ENCODE measurements around the gene ADARB2. TPM values are rescaled to one million over a fixed set of nuclear protein-coding genes. Genes with fewer than 3 reads are reported as not detected.

ADARB2 gene
- total and polyA plus RNA-seq, 8 donors, result 0.41 to 0.92 (median 0.76) TPM

- Histone ChIP-seq H3K9me3 (no peaks in the 10 kb centered on the region), H3K4me3 (no peak overlapping the region), H3K36me3 (no peaks in the 10 kb centered on the region), H3K27ac (no peak overlapping the region), H3K4me1 (no peaks in the 10 kb centered on the region), H3K27me3 (peaks cover 5 to 56% of the 10 kb centered on the region in 2 donors)
- intact Hi-C loops (cut with DNase I), result no loop called here
- no peak for DNase-seq
- TF ChIP-seq CTCF (IDR thresholded peaks at IDR 0.05), result no peak
- ATAC-seq, result no peak
Measured at GRCh38 chr10:1382711-1383110, 354.6 kb downstream of the ADARB2 start.

- H3K36me3 ChIP-seq, result no peaks in the 10 kb centered on the region
- H3K27ac ChIP-seq, result no peak overlapping the region
- peaks cover 5 to 61% of the 10 kb centered on the region in 2 donors for H3K27me3 ChIP-seq
- H3K9me3 ChIP-seq, result no peaks in the 10 kb centered on the region
- no peak for ATAC-seq
- DNase-seq, result no peak
- H3K4me3 ChIP-seq, result no peak overlapping the region
- no peaks in the 10 kb centered on the region for H3K4me1 ChIP-seq
- TF ChIP-seq CTCF (IDR thresholded peaks at IDR 0.05), result no peak
- intact Hi-C loops (cut with DNase I), result no loop called here
Measured at GRCh38 chr10:1381339-1381738, 356.0 kb downstream of the ADARB2 start.

- DNase-seq, result no peak
- peaks cover 5 to 68% of the 10 kb centered on the region in 2 donors for H3K27me3 ChIP-seq
- no peak for TF ChIP-seq CTCF (IDR thresholded peaks at IDR 0.05)
- ATAC-seq, result no peak
- H3K9me3 ChIP-seq, result no peaks in the 10 kb centered on the region
- intact Hi-C loops (cut with DNase I), result no loop called here
- H3K4me1 ChIP-seq, result no peaks in the 10 kb centered on the region
- no peak overlapping the region for H3K4me3 ChIP-seq
- no peak overlapping the region for H3K27ac ChIP-seq
- no peaks in the 10 kb centered on the region for H3K36me3 ChIP-seq
Measured at GRCh38 chr10:1380088-1380671, 357.1 kb downstream of the ADARB2 start.

GRCh38 chr10:1379601-1380000, 357.7 kb downstream of the ADARB2 start:
- Histone ChIP-seq H3K27me3 (peaks cover 5 to 73% of the 10 kb centered on the region in 2 donors), H3K4me1 (no peaks in the 10 kb centered on the region), H3K27ac (no peak overlapping the region), H3K36me3 (no peaks in the 10 kb centered on the region), H3K9me3 (no peaks in the 10 kb centered on the region), H3K4me3 (no peak overlapping the region)
- intact Hi-C loops (cut with DNase I), result no loop called here
- ATAC-seq (no peak), DNase-seq (no peak)
- TF ChIP-seq CTCF (IDR thresholded peaks at IDR 0.05), result no peak

- ATAC-seq, result no peak
- H3K9me3 ChIP-seq, result no peaks in the 10 kb centered on the region
- H3K27me3 ChIP-seq, result peaks cover 5 to 78% of the 10 kb centered on the region in 2 donors
- H3K4me1 ChIP-seq, result no peaks in the 10 kb centered on the region
- DNase-seq, result no peak
- intact Hi-C loops (cut with DNase I), result no loop called here
- no peak overlapping the region for H3K4me3 ChIP-seq
- TF ChIP-seq CTCF (IDR thresholded peaks at IDR 0.05), result no peak
- no peaks in the 10 kb centered on the region for H3K36me3 ChIP-seq
- no peak overlapping the region for H3K27ac ChIP-seq
Measured at GRCh38 chr10:1378473-1378872, 358.9 kb downstream of the ADARB2 start.
